ENCODE measurements around the gene HEPH.
"Not testable (repeated sequence)": the region's sequence is repeated elsewhere in the genome, so short reads cannot be mapped to it uniquely, and the experiment has no call there.

The HEPH gene

GRCh38 chrX:66163849-66164411 lies at the start of gene HEPH:
Gene HEPH (plus strand): TSS chrX:66164247. CDS start chrX:66170571, 6,324 bp downstream.
- DNase-seq, result no peak

GRCh38 chrX:66118722-66119121 lies 45.3 kb upstream of the HEPH start:
- not testable (repeated sequence) for DNase-seq

GRCh38 chrX:66121354-66121753 lies 42.7 kb upstream of the HEPH start:
- not testable (repeated sequence) for DNase-seq

- DNase-seq, result no peak
Measured at GRCh38 chrX:66126662-66127061, 37.4 kb upstream of the HEPH start.

- no peak for DNase-seq
Measured at GRCh38 chrX:66130469-66130868, 33.6 kb upstream of the HEPH start.

GRCh38 chrX:66135284-66135683 lies 28.8 kb upstream of the HEPH start:
- DNase-seq, result not testable (repeated sequence)

- no peak for DNase-seq
Measured at GRCh38 chrX:66142351-66142750, 21.7 kb upstream of the HEPH start.

- no peak for DNase-seq
Measured at GRCh38 chrX:66144258-66144657, 19.8 kb upstream of the HEPH start.

GRCh38 chrX:66149519-66149918 lies 14.5 kb upstream of the HEPH start:
- DNase-seq, result no peak

GRCh38 chrX:66150163-66150562 lies 13.9 kb upstream of the HEPH start:
- no peak for DNase-seq

- DNase-seq, result no peak
Measured at GRCh38 chrX:66162331-66162822, 1.7 kb upstream of the HEPH start.

- DNase-seq, result no peak
Measured at GRCh38 chrX:66163447-66163846, 600 bp upstream of the HEPH start.

- no peak for DNase-seq
Measured at GRCh38 chrX:66164470-66164869, 423 bp downstream of the HEPH start.

- no peak for DNase-seq
Measured at GRCh38 chrX:66164931-66165330, 884 bp downstream of the HEPH start.

- no peak for DNase-seq
Measured at GRCh38 chrX:66166671-66167070, 2.6 kb downstream of the HEPH start.

GRCh38 chrX:66167431-66167830 lies 3.4 kb downstream of the HEPH start:
- DNase-seq, result no peak

- no peak for DNase-seq
Measured at GRCh38 chrX:66176134-66176533, 12.1 kb downstream of the HEPH start.

- no peak for DNase-seq
Measured at GRCh38 chrX:66191563-66191962, 27.5 kb downstream of the HEPH start.

- DNase-seq, result no peak
Measured at GRCh38 chrX:66193821-66194220, 29.8 kb downstream of the HEPH start.

- DNase-seq, result no peak
Measured at GRCh38 chrX:66200050-66200664, 36.1 kb downstream of the HEPH start.

GRCh38 chrX:66200855-66201795 lies 37.1 kb downstream of the HEPH start:
- DNase-seq, result no peak

GRCh38 chrX:66203114-66203513 lies 39.1 kb downstream of the HEPH start:
- DNase-seq, result no peak

GRCh38 chrX:66221856-66222255 lies 57.8 kb downstream of the HEPH start:
- peak; percentile 20 for DNase-seq

GRCh38 chrX:66232296-66232695 lies 68.2 kb downstream of the HEPH start:
- DNase-seq, result no peak

Data from DMS153 (cell line).